Fibroblast of villous mesenchyme (primary cell): ENCODE data around the gene ERICH6B. TPM values are rescaled to one million over a fixed set of nuclear protein-coding genes. Genes with fewer than 3 reads are reported as not detected.

ENCODE experiments used
- DNase-seq: peaks from one replicate; pipeline ENCODE4 v3.0.0-alpha.2; 2010; ENCODE audit warnings: low read depth
- H3K4me3 ChIP-seq: 2 replicates; pipeline ENCODE4 v1.5.1; 2011; ENCODE audit warnings: low read depth, mild to moderate bottlenecking, low read length
- CTCF ChIP-seq: IDR thresholded peaks from 2 replicates; pipeline ENCODE4 v1.5.1; 2012; ENCODE audit warnings: low read depth, mild to moderate bottlenecking, low read length; ENCODE audit not compliant: insufficient read depth
- total RNA-seq: library from RNA; depleted of rRNA; stranded (reverse); fragments of >200 nt; gene quantifications from 2 replicates; pipeline ENCODE4 v1.2.3, GENCODE V29; 2012

ERICH6B gene
- total RNA-seq, 1 donor: not detected

- TF ChIP-seq CTCF: no peak
- no peak for DNase-seq
Measured at GRCh38 chr13:45630791-45631190, 15.3 kb upstream of the ERICH6B start.

DNA sequence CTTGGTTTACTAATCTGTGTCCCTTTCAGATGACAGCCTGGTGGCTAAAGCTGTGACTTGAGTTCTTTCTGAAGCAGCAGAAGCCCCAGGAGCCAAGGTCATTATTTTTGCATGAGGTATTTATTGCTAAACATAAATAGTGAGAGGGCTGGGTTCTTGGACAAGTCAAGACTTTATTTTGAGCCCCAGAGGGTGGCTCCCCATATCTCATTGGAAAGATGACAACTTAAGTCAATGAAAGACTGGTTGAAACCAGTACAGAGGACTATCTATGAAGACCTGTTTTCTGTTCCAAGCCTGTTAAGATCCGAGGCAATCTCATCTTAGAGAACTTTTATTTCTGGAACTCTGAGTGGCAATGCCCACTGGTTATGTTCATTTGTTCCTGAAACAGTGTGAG lies 14.4 kb upstream of the ERICH6B start:
- TF ChIP-seq CTCF: no peak
- no peak overlapping the region for H3K4me3 ChIP-seq
- DNase-seq: no peak

More at GRCh38 chr13:45630791-45631190, 15.3 kb upstream of the ERICH6B start:
- H3K4me3 ChIP-seq: no peak overlapping the region

- TF ChIP-seq CTCF: no peak
- no peak for DNase-seq
- no peak overlapping the region for H3K4me3 ChIP-seq
Measured at GRCh38 chr13:45628094-45628493, 12.6 kb upstream of the ERICH6B start.

GRCh38 chr13:45627656-45628055 lies 12.1 kb upstream of the ERICH6B start:
- H3K4me3 ChIP-seq: no peak overlapping the region
- no peak for DNase-seq
- no peak for TF ChIP-seq CTCF

DNA sequence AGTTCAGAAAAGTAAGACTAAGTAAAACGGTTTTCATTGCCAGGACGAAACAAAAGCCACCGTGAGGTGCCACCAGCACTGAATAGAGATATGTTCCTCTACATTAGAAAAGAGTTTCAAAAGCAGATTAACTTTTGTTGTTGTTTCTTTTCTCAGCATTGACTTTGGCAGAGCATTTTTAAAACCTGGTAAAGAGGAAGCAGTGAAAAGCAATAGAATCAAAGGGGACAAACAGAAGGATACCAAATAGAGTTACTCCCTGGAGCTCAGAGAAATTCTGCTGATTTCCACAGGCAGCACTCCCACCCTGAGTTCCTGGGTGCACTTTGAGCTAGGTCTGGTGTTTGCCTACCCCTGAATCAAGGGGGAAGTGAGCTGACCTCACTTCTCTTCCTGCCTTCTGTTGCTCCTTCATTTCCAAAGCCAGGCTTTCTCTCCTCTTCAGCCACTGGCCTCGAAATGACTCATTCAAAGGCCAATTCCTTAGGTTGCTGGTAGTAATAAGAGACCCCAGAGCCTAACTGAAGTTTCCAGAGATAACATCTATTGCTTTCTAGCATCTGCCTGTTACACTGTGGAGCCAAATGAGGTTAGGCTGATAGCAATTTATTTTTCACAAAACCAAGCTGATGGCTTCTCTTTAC lies 11.3 kb upstream of the ERICH6B start:
- DNase-seq: no peak
- no peak overlapping the region for H3K4me3 ChIP-seq
- TF ChIP-seq CTCF: no peak

GRCh38 chr13:45623516-45624090 lies 8.1 kb upstream of the ERICH6B start:
- peak; percentile 53 for TF ChIP-seq CTCF
- no peak overlapping the region for H3K4me3 ChIP-seq
- DNase-seq: peak; percentile 24

GRCh38 chr13:45621950-45622349 lies 6.4 kb upstream of the ERICH6B start:
- no peak for DNase-seq
- H3K4me3 ChIP-seq: no peak overlapping the region
- no peak for TF ChIP-seq CTCF
